ENCODE measurements around the gene SDHAF2. TPM values are rescaled to one million over a fixed set of nuclear protein-coding genes. Genes with fewer than 3 reads are reported as not detected.
"Not testable (repeated sequence)": the region's sequence is repeated elsewhere in the genome, so short reads cannot be mapped to it uniquely, and the experiment has no call there.

The SDHAF2 gene
- total and polyA plus RNA-seq, 7 experiments from 2014 or later: 36.1 to 116 (median 54.6) TPM

- Mint-ChIP-seq H3K4me3 (no peak overlapping the region), H3K27ac (peak overlapping the region in 2 of 9 donors; percentile 14 to 19), H3K36me3 (peaks cover 0 to 21% (median 6%) of the 10 kb centered on the region in 5 donors), H3K9me3 (no peaks in the 10 kb centered on the region), H3K27me3 (no peaks in the 10 kb centered on the region), H3K4me1 (peaks cover 0 to 8% (median 6%) of the 10 kb centered on the region in 7 donors)
- H3K36me3 ChIP-seq (ENCODE audit: control insufficient read depth in 2 of 3, insufficient read depth in 3 of 3, low read length in 3 of 3): peaks cover 0 to 32% (median 0%) of the 10 kb centered on the region in 3 experiments
- no peak overlapping the region for H3K4me3 ChIP-seq (ENCODE audit: low read length)
- H3K9me3 ChIP-seq (ENCODE audit: control insufficient read depth in 2 of 3, low read length in 3 of 3): no peaks in the 10 kb centered on the region
- H3K27me3 ChIP-seq (ENCODE audit: control insufficient read depth in 2 of 2, insufficient read depth in 2 of 2, low read length in 2 of 2): no peaks in the 10 kb centered on the region
- POLR2A ChIA-PET: no interaction called here
- ATAC-seq (no peak), DNase-seq (no peak)
- intact Hi-C loops (cut with micrococcal nuclease): no loop called here
- H3K4me1 ChIP-seq (ENCODE audit: control insufficient read depth in 2 of 2, insufficient read depth in 2 of 2, low read length in 2 of 2): peaks cover 5 to 6% of the 10 kb centered on the region in 2 donors
- H3K27ac ChIP-seq (ENCODE audit: low read depth, low read length): no peak overlapping the region
- CTCF ChIA-PET: interaction anchor here (6.5 kb wide), 1 partner anchor 43 kb away, joined by 37 read pairs; no protein-coding TSS in a partner anchor
Observed at GRCh38 chr11:61474013-61474643, 44.2 kb downstream of the SDHAF2 start.

- H3K9me3 Mint-ChIP-seq: no peaks in the 10 kb centered on the region
- peaks cover 0 to 20% (median 6%) of the 10 kb centered on the region in 5 donors for H3K36me3 Mint-ChIP-seq
- CTCF ChIA-PET: interaction anchor here (0.6 to 6.5 kb wide), 4 partner anchors 18 to 233 kb away, joined by 4 to 37 read pairs (median 11); no protein-coding TSS in a partner anchor
- POLR2A ChIA-PET: interaction anchor here (0.5 kb wide), 1 partner anchor 500 kb away, joined by 3 read pairs; no protein-coding TSS in a partner anchor
- no peak overlapping the region for H3K27ac Mint-ChIP-seq
- Histone ChIP-seq H3K4me3 (ENCODE audit: low read length) (no peak overlapping the region), H3K36me3 (ENCODE audit: control insufficient read depth in 2 of 3, insufficient read depth in 3 of 3, low read length in 3 of 3) (peaks cover 0 to 27% (median 0%) of the 10 kb centered on the region in 3 experiments), H3K4me1 (ENCODE audit: control insufficient read depth in 2 of 2, insufficient read depth in 2 of 2, low read length in 2 of 2) (peaks cover 5 to 6% of the 10 kb centered on the region in 2 donors), H3K27ac (ENCODE audit: low read depth, low read length) (no peak overlapping the region), H3K27me3 (ENCODE audit: control insufficient read depth in 2 of 2, insufficient read depth in 2 of 2, low read length in 2 of 2) (no peaks in the 10 kb centered on the region), H3K9me3 (ENCODE audit: control insufficient read depth in 2 of 3, low read length in 3 of 3) (no peaks in the 10 kb centered on the region)
- ATAC-seq: no peak
- intact Hi-C loops (cut with micrococcal nuclease): no loop called here
- H3K27me3 Mint-ChIP-seq: no peaks in the 10 kb centered on the region
- no peak overlapping the region for H3K4me3 Mint-ChIP-seq
- H3K4me1 Mint-ChIP-seq: peaks cover under 1 to 10% (median 8%) of the 10 kb centered on the region in 7 donors
- no peak for DNase-seq
Observed at GRCh38 chr11:61475433-61475832, 45.5 kb downstream of the SDHAF2 start.

- H3K27me3 Mint-ChIP-seq: peaks cover 0 to 1% (median 0%) of the 10 kb centered on the region in 5 donors
- H3K27ac Mint-ChIP-seq: no peak overlapping the region
- intact Hi-C loops (cut with micrococcal nuclease): no loop called here
- Histone ChIP-seq H3K9me3 (ENCODE audit: control insufficient read depth in 2 of 3, low read length in 3 of 3) (no peaks in the 10 kb centered on the region), H3K27me3 (ENCODE audit: control insufficient read depth in 2 of 2, insufficient read depth in 2 of 2, low read length in 2 of 2) (no peaks in the 10 kb centered on the region), H3K4me3 (ENCODE audit: low read length) (no peak overlapping the region), H3K36me3 (ENCODE audit: control insufficient read depth in 2 of 3, insufficient read depth in 3 of 3, low read length in 3 of 3) (peaks cover 0 to 19% (median 0%) of the 10 kb centered on the region in 3 experiments), H3K27ac (ENCODE audit: low read depth, low read length) (no peak overlapping the region), H3K4me1 (ENCODE audit: control insufficient read depth in 2 of 2, insufficient read depth in 2 of 2, low read length in 2 of 2) (peaks cover 5 to 6% of the 10 kb centered on the region in 2 donors)
- ATAC-seq: no peak
- no peaks in the 10 kb centered on the region for H3K9me3 Mint-ChIP-seq
- no peak for DNase-seq
- H3K4me1 Mint-ChIP-seq: peaks cover 3 to 16% (median 8%) of the 10 kb centered on the region in 7 donors
- ChIA-PET POLR2A (interaction anchor here (0.6 kb wide), 1 partner anchor 9 kb away, joined by 3 read pairs; no protein-coding TSS in a partner anchor), CTCF (interaction anchor here (1.3 to 6.5 kb wide), 4 partner anchors 19 to 163 kb away, joined by 3 to 37 read pairs (median 11); no protein-coding TSS in a partner anchor)
- H3K36me3 Mint-ChIP-seq: peaks cover 0 to 16% (median 6%) of the 10 kb centered on the region in 5 donors
- no peak overlapping the region for H3K4me3 Mint-ChIP-seq
Observed at GRCh38 chr11:61476371-61476770, 46.4 kb downstream of the SDHAF2 start.

GRCh38 chr11:61477126-61477525, 47.2 kb downstream of the SDHAF2 start:
- CTCF ChIA-PET: interaction anchor here (1.3 to 6.5 kb wide), 4 partner anchors 20 to 162 kb away, joined by 4 to 37 read pairs (median 11); no protein-coding TSS in a partner anchor
- H3K4me1 ChIP-seq (ENCODE audit: control insufficient read depth in 2 of 2, insufficient read depth in 2 of 2, low read length in 2 of 2): peaks cover 5 to 6% of the 10 kb centered on the region in 2 donors
- DNase-seq (no peak), ATAC-seq (no peak)
- H3K4me3 ChIP-seq (ENCODE audit: low read length): no peak overlapping the region
- Mint-ChIP-seq H3K9me3 (no peaks in the 10 kb centered on the region), H3K36me3 (peaks cover 0 to 16% (median 6%) of the 10 kb centered on the region in 5 donors), H3K27me3 (peaks cover 0 to 3% (median 0%) of the 10 kb centered on the region in 5 donors), H3K4me1 (peaks cover 3 to 17% (median 8%) of the 10 kb centered on the region in 7 donors), H3K4me3 (no peak overlapping the region), H3K27ac (no peak overlapping the region)
- intact Hi-C loops (cut with micrococcal nuclease): loop anchor here (1.0 kb wide), 3 partner anchors 39 to 161 kb away; no protein-coding TSS in a partner anchor
- peaks cover 0 to 16% (median 0%) of the 10 kb centered on the region in 3 experiments for H3K36me3 ChIP-seq (ENCODE audit: control insufficient read depth in 2 of 3, insufficient read depth in 3 of 3, low read length in 3 of 3)
- POLR2A ChIA-PET: interaction anchor here (0.6 kb wide), 1 partner anchor 9 kb away, joined by 3 read pairs; no protein-coding TSS in a partner anchor
- H3K27ac ChIP-seq (ENCODE audit: low read depth, low read length): no peak overlapping the region
- no peaks in the 10 kb centered on the region for H3K9me3 ChIP-seq (ENCODE audit: control insufficient read depth in 2 of 3, low read length in 3 of 3)
- no peaks in the 10 kb centered on the region for H3K27me3 ChIP-seq (ENCODE audit: control insufficient read depth in 2 of 2, insufficient read depth in 2 of 2, low read length in 2 of 2)

GRCh38 chr11:61477727-61478148, 47.8 kb downstream of the SDHAF2 start:
- Histone ChIP-seq H3K36me3 (ENCODE audit: control insufficient read depth in 2 of 3, insufficient read depth in 3 of 3, low read length in 3 of 3) (peaks cover 0 to 10% (median 0%) of the 10 kb centered on the region in 3 experiments), H3K9me3 (ENCODE audit: control insufficient read depth in 2 of 3, low read length in 3 of 3) (no peaks in the 10 kb centered on the region), H3K4me1 (ENCODE audit: control insufficient read depth in 2 of 2, insufficient read depth in 2 of 2, low read length in 2 of 2) (peaks cover 5 to 6% of the 10 kb centered on the region in 2 donors), H3K4me3 (ENCODE audit: low read length) (no peak overlapping the region), H3K27ac (ENCODE audit: low read depth, low read length) (no peak overlapping the region), H3K27me3 (ENCODE audit: control insufficient read depth in 2 of 2, insufficient read depth in 2 of 2, low read length in 2 of 2) (no peaks in the 10 kb centered on the region)
- DNase-seq (peak in 8 of 9 donors; percentile 16 to 66 (median 44)), ATAC-seq (peak; percentile 60)
- ChIA-PET CTCF (interaction anchor here (1.0 to 6.5 kb wide), 5 partner anchors 20 to 162 kb away, joined by 4 to 37 read pairs (median 7); no protein-coding TSS in a partner anchor), POLR2A (no interaction called here)
- no peaks in the 10 kb centered on the region for H3K9me3 Mint-ChIP-seq
- H3K27me3 Mint-ChIP-seq: peaks cover 0 to 4% (median 0%) of the 10 kb centered on the region in 5 donors
- no peak overlapping the region for H3K27ac Mint-ChIP-seq
- intact Hi-C loops (cut with micrococcal nuclease): loop anchor here (1.0 kb wide), 3 partner anchors 39 to 161 kb away; no protein-coding TSS in a partner anchor
- peak overlapping the region in 1 of 10 donors; percentile 1 for H3K4me3 Mint-ChIP-seq
- H3K4me1 Mint-ChIP-seq: peaks cover 3 to 17% (median 8%) of the 10 kb centered on the region in 7 donors
- peaks cover 0 to 14% (median 6%) of the 10 kb centered on the region in 5 donors for H3K36me3 Mint-ChIP-seq

- H3K9me3 Mint-ChIP-seq; POLR2A ChIA-PET; H3K27ac ChIP-seq (ENCODE audit: low read depth, low read length); H3K36me3 Mint-ChIP-seq; H3K4me3 ChIP-seq (ENCODE audit: low read length); H3K4me3 Mint-ChIP-seq; H3K9me3 ChIP-seq (ENCODE audit: control insufficient read depth in 2 of 3, low read length in 3 of 3); intact Hi-C loops (cut with micrococcal nuclease); ATAC-seq; DNase-seq; H3K27ac Mint-ChIP-seq; H3K4me1 ChIP-seq (ENCODE audit: control insufficient read depth in 2 of 2, insufficient read depth in 2 of 2, low read length in 2 of 2); H3K36me3 ChIP-seq (ENCODE audit: control insufficient read depth in 2 of 3, insufficient read depth in 3 of 3, low read length in 3 of 3); H3K27me3 ChIP-seq (ENCODE audit: control insufficient read depth in 2 of 2, insufficient read depth in 2 of 2, low read length in 2 of 2): not testable (repeated sequence)
- Mint-ChIP-seq H3K4me1 (peaks cover 3 to 17% (median 8%) of the 10 kb centered on the region in 7 donors), H3K27me3 (peaks cover 0 to 12% (median 0%) of the 10 kb centered on the region in 5 donors)
- CTCF ChIA-PET: interaction anchor here (6.5 kb wide), 1 partner anchor 38 kb away, joined by 37 read pairs; no protein-coding TSS in a partner anchor
Observed at GRCh38 chr11:61479360-61480058, 49.6 kb downstream of the SDHAF2 start.
